K562 (cell line): ENCODE measurements around the gene ADCY9. TPM values are rescaled to one million over a fixed set of nuclear protein-coding genes. Genes with fewer than 3 reads are reported as not detected.
A peak's percentile ranks its signal among the peaks of the same experiment; 100 is the strongest.

ENCODE experiments used
- ATAC-seq: fragments of 200-7000 bp; cut with Tn5 transposase; 3 replicates; pipeline ENCODE4 v1.9.1; 2020; ENCODE audit warnings: moderate library complexity
- BruUV-seq: library from RNA; stranded (reverse); fragments of 400-500 nt; replicated peaks from 2 replicates; lab custom pipeline; 2021; lab: Mats Ljungman, UMichigan
- CTCF ChIA-PET: fragments of 300-600 bp; formaldehyde crosslinking; extraction: SDS; loops from one replicate; lab custom pipeline; 2021; ENCODE audit warnings: low intra/inter-chr PET ratio; lab: Yijun Ruan, JAX
- POLR2A ChIA-PET: fragments of 300-600, 350-650 bp; sonication (Branson Sonifier 250); formaldehyde crosslinking; extraction: SDS; loops from one replicate; lab custom pipeline; 2021; ENCODE audit warnings: antibody characterized with exemption, inconsistent platforms; lab: Yijun Ruan, JAX
- DNase-seq, 4 experiments: peaks; one replicate each; pipeline versions ENCODE4 v3.0.0 to v3.0.0-alpha.2; 2011 to 2018; ENCODE audit warnings: low spot score in 3 of 4, mixed read lengths in 3 of 4; ENCODE audit errors: extremely low read depth in 1 of 4
- FAIRE-seq: peaks from 2 replicates; lab custom pipeline; 2011; peaks lifted over from hg19 to GRCh38; lab: Jason Lieb, UNC
- H2AFZ ChIP-seq: 2 replicates; pipeline ENCODE4 v1.6.0; 2011; ENCODE audit warnings: low read depth, low read length, control low read depth, inconsistent platforms
- H3K27ac ChIP-seq: fragments of 200-600 bp; 3 replicates; pipeline ENCODE4 v1.8.0; 2011; ENCODE audit warnings: low read depth, mild to moderate bottlenecking, control low read depth, inconsistent platforms, low read length, moderate library complexity, mixed read lengths; ENCODE audit errors: extremely low read depth
- H3K27me3 ChIP-seq, 2 experiments: fragments of 300-600 bp in 1 of 2; 2 replicates in 1 of 2; 3 replicates in 1 of 2; pipeline versions ENCODE4 v1.6.0 to v1.8.0; 2011; ENCODE audit warnings: inconsistent platforms in 2 of 2, low read length in 2 of 2, mild to moderate bottlenecking in 1 of 2, mixed read lengths in 1 of 2, moderate library complexity in 1 of 2; ENCODE audit not compliant: control insufficient read depth in 2 of 2, insufficient read depth in 2 of 2
- H3K36me3 ChIP-seq: fragments of 300-600 bp; 3 replicates; pipeline ENCODE4 v1.8.0; 2011; ENCODE audit warnings: mild to moderate bottlenecking, low read length, inconsistent platforms; ENCODE audit not compliant: control insufficient read depth, insufficient read depth
- H3K4me1 ChIP-seq, 2 experiments: fragments of 200-600 bp in 1 of 2; replicated peaks in 1 of 2; 2 replicates in 1 of 2; 3 replicates in 1 of 2; pipeline versions ENCODE4 v1.5.1 to v1.8.0; 2011; ENCODE audit warnings: inconsistent platforms in 2 of 2, low read length in 2 of 2, mild to moderate bottlenecking in 1 of 2, mixed read lengths in 1 of 2, moderate library complexity in 1 of 2; ENCODE audit not compliant: control insufficient read depth in 2 of 2, insufficient read depth in 2 of 2
- H3K4me2 ChIP-seq: 2 replicates; pipeline ENCODE4 v1.6.1; 2011; ENCODE audit warnings: low read length, control low read depth, inconsistent platforms, mixed read lengths; ENCODE audit not compliant: insufficient read depth
- H3K4me3 ChIP-seq: fragments of 200-600 bp; sonication (generic), shearing (Covaris generic); 2 replicates; pipeline ENCODE4 v1.5.1; 2016; ENCODE audit warnings: control low read depth, inconsistent platforms
- H3K79me2 ChIP-seq: fragments of 200-600 bp; 3 replicates; pipeline ENCODE4 v1.8.0; 2011; ENCODE audit warnings: low read length, inconsistent platforms; ENCODE audit not compliant: control insufficient read depth, insufficient read depth
- H3K9ac ChIP-seq, 2 experiments: 2 replicates each; pipeline versions ENCODE4 v1.6.0 to v1.6.1; 2011; ENCODE audit warnings: low read depth in 2 of 2, low read length in 2 of 2, control low read depth in 1 of 2, inconsistent platforms in 1 of 2, mild to moderate bottlenecking in 1 of 2, mixed read lengths in 1 of 2; ENCODE audit not compliant: insufficient read depth in 1 of 2
- H3K9me1 ChIP-seq: one replicate; pipeline ENCODE4 v1.6.0; 2011; ENCODE audit warnings: inconsistent platforms, mild to moderate bottlenecking, low read length, moderate library complexity; ENCODE audit not compliant: control insufficient read depth, insufficient read depth
- H3K9me3 ChIP-seq: replicated peaks from 2 replicates; pipeline ENCODE4 v1.5.1; 2011; ENCODE audit warnings: low read depth, low read length, inconsistent platforms; ENCODE audit not compliant: control insufficient read depth, insufficient read depth
- H4K20me1 ChIP-seq: replicated peaks from 2 replicates; pipeline ENCODE4 v1.6.1; 2011; ENCODE audit warnings: low read length, inconsistent platforms, mixed read lengths; ENCODE audit not compliant: control insufficient read depth, insufficient read depth
- BCL6 ChIP-seq: fragments of 250-450 bp; sonication (Bioruptor Pico); IDR thresholded peaks from 2 replicates; pipeline ENCODE4 v1.4.0; 2020
- CBX3 ChIP-seq, 2 experiments: IDR thresholded peaks; 1 replicate in 1 of 2; 2 replicates in 1 of 2; pipeline ENCODE4 v1.6.1; 2012; ENCODE audit warnings: inconsistent platforms in 2 of 2, low read length in 2 of 2, borderline replicate concordance in 1 of 2, control low read depth in 1 of 2
- FOXA3 ChIP-seq, 2 experiments: fragments of 450-650 bp in 1 of 2; sonication (generic) in 1 of 2; formaldehyde crosslinking; IDR thresholded peaks in 1 of 2; conservative IDR thresholded peaks in 1 of 2; 2 replicates each; pipeline versions ENCODE4 v1.4.0 to v1.8.0; 2020 to 2022; ENCODE audit warnings: mild to moderate bottlenecking in 2 of 2, missing genetic modification reagents in 1 of 2
- FOXJ2 ChIP-seq: fragments of 200-800 bp; sonication (Bioruptor generic); IDR thresholded peaks from 2 replicates; pipeline ENCODE4 v1.6.1; 2016; ENCODE audit warnings: missing genetic modification characterization, missing compliant biosample characterization
- HDGF ChIP-seq: fragments of 450-650 bp; IDR thresholded peaks from 2 replicates; pipeline ENCODE4 v1.6.1; 2016
- JUNB ChIP-seq: fragments of 450-650 bp; formaldehyde crosslinking; conservative IDR thresholded peaks from 2 replicates; pipeline ENCODE4 v1.4.0; 2020; ENCODE audit warnings: mild to moderate bottlenecking
- L3MBTL2 ChIP-seq: fragments of 450-650 bp; IDR thresholded peaks from 2 replicates; pipeline ENCODE4 v1.6.1; 2016; ENCODE audit warnings: mild to moderate bottlenecking, moderate library complexity
- MED1 ChIP-seq: sonication (generic); formaldehyde crosslinking; IDR thresholded peaks from 2 replicates; pipeline ENCODE4 v1.8.1; 2023; ENCODE audit warnings: missing genetic modification reagents, borderline replicate concordance
- MGA ChIP-seq: fragments of 450-650 bp; IDR thresholded peaks from 2 replicates; pipeline ENCODE4 v1.6.1; 2016; ENCODE audit warnings: mild to moderate bottlenecking, moderate library complexity
- TCF7L2 ChIP-seq: fragments of 150-350 bp; IDR thresholded peaks from 2 replicates; pipeline ENCODE4 v1.6.1; 2016; ENCODE audit warnings: low read depth, mild to moderate bottlenecking, low read length, moderate library complexity
- ZNF282 ChIP-seq: sonication (generic); formaldehyde crosslinking; IDR thresholded peaks from 2 replicates; pipeline ENCODE4 v1.8.1; 2023; ENCODE audit warnings: missing genetic modification reagents
- WGBS: fragments of 100-300 bp; shearing (Covaris generic); methylation state at CpG from one replicate; pipeline ENCODE4 v1.1.6; 2016; ENCODE audit warnings: low coverage, mixed read lengths; ENCODE audit not compliant: insufficient coverage; ENCODE audit errors: missing lambda C conversion rate; 5-methylcytosine and 5-hydroxymethylcytosine counted together
- in situ Hi-C: fragments of 300-500 bp; cut with MboI; formaldehyde crosslinking; loops from 4 replicates; pipeline ENCODE4 v1.15.0; 2018; ENCODE audit warnings: inconsistent platforms, mixed read lengths
- intact Hi-C: fragments of 100-400 bp; cut with micrococcal nuclease; formaldehyde crosslinking; loops from 2 replicates; pipeline ENCODE4 v1.14.2; 2022
- polyA plus RNA-seq, 8 experiments: library from polyadenylated mRNA; depleted of rRNA in 4 of 8; stranded (reverse) in 5 of 8; unstranded in 3 of 8; fragments of >200 nt; fragmentation: Nextera tagmentation in 2 of 8; fragmentation: Illumina TruSeq in 1 of 8; extraction: Ambion mirVana in 2 of 8; extraction: Trizol in 1 of 8; gene quantifications; 2 replicates each; pipeline versions ENCODE4 v1.2.1 to v1.2.3, GENCODE V29; 2011 to 2014; ENCODE audit warnings: inconsistent platforms in 1 of 8, missing spikeins in 1 of 8
- total RNA-seq, 7 experiments: library from RNA; depleted of rRNA in 6 of 7; stranded (reverse); fragments of >200 nt in 6 of 7; fragmentation: Illumina TruSeq in 2 of 7; extraction: Trizol in 2 of 7; gene quantifications; 2 replicates each; pipeline versions ENCODE4 v1.2.1 to v1.2.3, GENCODE V29; 2011 to 2021; ENCODE audit warnings: low replicate concordance in 1 of 7
- TF ChIP-seq, protein P1 (sequence below): fragments of 450-650 bp; formaldehyde crosslinking; IDR thresholded peaks from 2 replicates; pipeline ENCODE4 v1.4.0; 2022; ENCODE audit warnings: mild to moderate bottlenecking, moderate library complexity

Gene ADCY9
- total and polyA plus RNA-seq, 9 of the 15 experiments (the other 6 are each of a cell fraction or from before 2014, with no cell fraction given), result 0.03 to 0.29 (median 0.17) TPM

GRCh38 chr16:4018391-4018790 is 97.9 kb downstream of the ADCY9 start:
- no peak for FAIRE-seq
- DNase-seq, result no peak
- in situ Hi-C loops (no loop called here), intact Hi-C loops (no loop called here)
- Histone ChIP-seq H3K9me1 (no peaks in the 10 kb centered on the region), H3K36me3 (no peaks in the 10 kb centered on the region), H3K4me2 (no peak overlapping the region; the same call in 1 of the 2 replicates), H3K4me1 (peaks cover 3 to 4% of the 10 kb centered on the region in 2 experiments; a peak in 3 of 5 replicates), H3K9me3 (no peaks in the 10 kb centered on the region), H4K20me1 (no peaks in the 10 kb centered on the region; the same call in 1 of the 2 replicates), H3K27ac (no peak overlapping the region), H3K27me3 (peaks cover 8 to 42% of the 10 kb centered on the region in 2 experiments), H3K9ac (no peak overlapping the region), H3K4me3 (no peak overlapping the region), H3K79me2 (no peaks in the 10 kb centered on the region), H2AFZ (no peak overlapping the region)
- no peak for ATAC-seq
- CTCF ChIA-PET, result interaction anchor here (0.7 kb wide), 1 partner anchor 200 kb away, joined by 4 read pairs; no protein-coding TSS in a partner anchor
- WGBS, result 15% methylated on average over 12 of the region's 12 CpGs
- BruUV-seq, result no TSS peak
- TF ChIP-seq BCL6 (CRISPR knock-in tag) (no peak), MED1 (CRISPR knock-in tag) (no peak), HDGF (no peak), FOXJ2 (tag) (no peak), TCF7L2 (no peak), L3MBTL2 (peak; percentile 83), FOXA3 (CRISPR knock-in tag; conservative IDR thresholded peaks at IDR 0.05 in 1 of 2, IDR thresholded peaks at IDR 0.05 in 1 of 2) (peak; percentile 28 to 53; a peak in 1 of 4 replicates), JUNB (CRISPR knock-in tag) (no peak), CBX3 (IDR thresholded peaks at IDR 0.05; ENCODE audit: borderline replicate concordance in 1 of 2, low read length in 2 of 2) (no peak), ZNF282 (CRISPR knock-in tag) (no peak), MGA (peak; percentile 47)
- TF ChIP-seq, protein P1, sequence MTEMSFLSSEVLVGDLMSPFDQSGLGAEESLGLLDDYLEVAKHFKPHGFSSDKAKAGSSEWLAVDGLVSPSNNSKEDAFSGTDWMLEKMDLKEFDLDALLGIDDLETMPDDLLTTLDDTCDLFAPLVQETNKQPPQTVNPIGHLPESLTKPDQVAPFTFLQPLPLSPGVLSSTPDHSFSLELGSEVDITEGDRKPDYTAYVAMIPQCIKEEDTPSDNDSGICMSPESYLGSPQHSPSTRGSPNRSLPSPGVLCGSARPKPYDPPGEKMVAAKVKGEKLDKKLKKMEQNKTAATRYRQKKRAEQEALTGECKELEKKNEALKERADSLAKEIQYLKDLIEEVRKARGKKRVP, result no peak
- POLR2A ChIA-PET, result no interaction called here
